IPS DF 6.9 (cell line): ENCODE results near the gene FOXA3.

Source experiments
- DNase-seq: peaks from one replicate; pipeline ENCODE4 v3.0.0-alpha.2; 2013; ENCODE audit warnings: low read depth, low spot score
- H3K27ac ChIP-seq: one replicate; pipeline ENCODE4 v1.5.1; 2013; ENCODE audit warnings: low read length, control low read depth
- H3K27me3 ChIP-seq: 2 replicates; pipeline ENCODE4 v1.6.1; 2013; ENCODE audit warnings: mild to moderate bottlenecking, low read length; ENCODE audit not compliant: control insufficient read depth, insufficient read depth
- H3K36me3 ChIP-seq: 2 replicates; pipeline ENCODE4 v1.6.1; 2013; ENCODE audit warnings: low read length; ENCODE audit not compliant: control insufficient read depth, insufficient read depth
- H3K4me1 ChIP-seq: 2 replicates; pipeline ENCODE4 v1.6.1; 2013; ENCODE audit warnings: low read length; ENCODE audit not compliant: control insufficient read depth, insufficient read depth
- H3K4me3 ChIP-seq: 2 replicates; pipeline ENCODE4 v1.5.1; 2013; ENCODE audit warnings: mild to moderate bottlenecking, low read length
- H3K9me3 ChIP-seq: 2 replicates; pipeline ENCODE4 v1.6.1; 2013; ENCODE audit warnings: low read length, inconsistent platforms; ENCODE audit not compliant: control insufficient read depth, insufficient read depth
- WGBS: extraction: QIAGEN DNeasy Blood & Tissue Kit; methylation state at CpG from one replicate; pipeline ENCODE4 v1.1.7; 2013; ENCODE audit warnings: mixed read lengths, missing lambda C conversion rate; ENCODE audit not compliant: insufficient read length, insufficient coverage; 5-methylcytosine and 5-hydroxymethylcytosine counted together

FOXA3 gene

GRCh38 chr19:45828523-45828922 lies 35.6 kb upstream of the FOXA3 start:
- Histone ChIP-seq H3K27me3 (no peaks in the 10 kb centered on the region), H3K36me3 (peaks cover 57% of the 10 kb centered on the region)
- no CpG with 5 or more reads among the region's 9 CpGs for WGBS

DNA sequence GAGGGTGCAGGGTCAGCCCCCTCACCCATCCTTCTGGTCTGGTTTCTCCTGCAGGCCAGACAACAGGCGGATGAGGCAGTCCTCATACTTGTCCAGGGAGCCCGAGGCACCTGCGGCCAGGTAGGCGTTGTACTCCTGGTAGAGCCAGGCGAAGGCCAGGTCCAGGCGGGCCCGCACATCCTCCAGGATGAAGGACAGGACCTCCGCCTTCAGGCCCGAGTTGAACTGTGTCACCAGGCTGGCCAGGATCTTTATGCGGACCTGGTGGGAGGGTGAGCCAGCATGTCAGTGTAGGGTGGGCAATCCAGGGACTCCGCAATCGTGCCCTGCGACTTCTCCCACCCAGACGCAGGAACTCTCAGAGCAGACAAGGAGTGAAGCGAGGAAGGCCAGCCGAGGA lies 35.2 kb upstream of the FOXA3 start:
- Histone ChIP-seq H3K27ac (no peak overlapping the region), H3K27me3 (no peaks in the 10 kb centered on the region), H3K9me3 (no peaks in the 10 kb centered on the region), H3K4me3 (no peak overlapping the region), H3K4me1 (no peaks in the 10 kb centered on the region; the same call in 1 of the 2 replicates), H3K36me3 (peaks cover 57% of the 10 kb centered on the region)
- no peak for DNase-seq
- no CpG with 5 or more reads among the region's 16 CpGs for WGBS

More at GRCh38 chr19:45828523-45828922, 35.6 kb upstream of the FOXA3 start:
- DNase-seq: no peak
- no peaks in the 10 kb centered on the region; the same call in 1 of the 2 replicates for H3K4me1 ChIP-seq
- no peak overlapping the region for H3K27ac ChIP-seq
- H3K9me3 ChIP-seq: no peaks in the 10 kb centered on the region
- no peak overlapping the region for H3K4me3 ChIP-seq

- H3K4me1 ChIP-seq: no peaks in the 10 kb centered on the region; the same call in 1 of the 2 replicates
- H3K27ac ChIP-seq: no peak overlapping the region
- no peaks in the 10 kb centered on the region for H3K27me3 ChIP-seq
- DNase-seq: no peak
- no CpG with 5 or more reads among the region's 7 CpGs for WGBS
- H3K9me3 ChIP-seq: no peaks in the 10 kb centered on the region
- peaks cover 32% of the 10 kb centered on the region for H3K36me3 ChIP-seq
- H3K4me3 ChIP-seq: no peak overlapping the region
Measured at GRCh38 chr19:45834970-45835369, 29.2 kb upstream of the FOXA3 start.

DNA sequence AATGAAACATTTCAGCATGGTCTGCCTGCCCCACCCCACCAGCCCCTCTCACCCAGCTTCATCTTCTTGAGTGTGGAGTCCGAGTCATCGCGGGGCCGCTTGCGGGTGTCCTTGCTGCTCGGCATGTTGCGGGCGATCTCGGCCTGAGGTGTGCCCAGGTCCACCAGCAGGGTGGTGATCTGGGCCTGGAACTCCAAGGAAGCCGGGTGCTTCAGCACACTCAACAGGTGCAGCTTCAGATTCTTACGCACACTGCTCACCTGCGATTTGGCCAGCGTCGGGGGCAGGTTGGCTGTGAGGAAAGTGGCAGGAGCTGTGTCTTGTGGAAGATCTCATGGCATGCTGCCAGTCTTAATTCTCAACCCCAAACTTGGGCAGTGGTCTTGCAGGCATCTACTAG lies 21.9 kb upstream of the FOXA3 start:
- Histone ChIP-seq H3K27me3 (no peaks in the 10 kb centered on the region), H3K27ac (no peak overlapping the region), H3K36me3 (peaks cover 32% of the 10 kb centered on the region), H3K4me1 (no peaks in the 10 kb centered on the region), H3K4me3 (no peak overlapping the region), H3K9me3 (no peaks in the 10 kb centered on the region)
- no CpG with 5 or more reads among the region's 14 CpGs for WGBS
- no peak for DNase-seq

DNA sequence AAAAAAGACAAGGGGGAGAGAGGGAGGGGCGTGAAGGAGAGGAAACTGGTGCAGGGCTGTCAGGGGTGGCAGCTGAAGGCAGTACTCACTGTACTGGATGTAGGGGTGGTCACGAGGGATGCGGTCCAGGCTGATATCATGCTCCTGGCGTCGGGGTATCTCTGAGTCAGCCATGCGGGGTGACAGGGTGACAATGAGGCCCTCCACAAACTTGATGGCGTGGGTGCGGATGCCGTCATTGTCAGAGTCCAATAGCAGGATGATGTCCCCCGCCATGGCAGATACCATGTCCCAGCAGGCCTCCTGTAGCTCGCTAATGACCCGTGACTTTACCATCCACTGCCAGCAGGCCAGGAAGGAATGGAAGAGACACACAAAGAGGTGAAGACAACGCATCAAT lies 16.5 kb upstream of the FOXA3 start:
- Histone ChIP-seq H3K9me3 (no peaks in the 10 kb centered on the region), H3K27ac (no peak overlapping the region), H3K4me1 (no peaks in the 10 kb centered on the region), H3K4me3 (no peak overlapping the region), H3K36me3 (peaks cover 44% of the 10 kb centered on the region), H3K27me3 (no peaks in the 10 kb centered on the region)
- no CpG with 5 or more reads among the region's 13 CpGs for WGBS
- no peak for DNase-seq

GRCh38 chr19:45848922-45849321 lies 15.2 kb upstream of the FOXA3 start:
- H3K27ac ChIP-seq: no peak overlapping the region
- WGBS: no CpG with 5 or more reads among the region's 4 CpGs
- H3K36me3 ChIP-seq: peaks cover 42% of the 10 kb centered on the region
- no peak overlapping the region for H3K4me3 ChIP-seq
- DNase-seq: no peak
- H3K9me3 ChIP-seq: no peaks in the 10 kb centered on the region
- no peaks in the 10 kb centered on the region for H3K27me3 ChIP-seq
- H3K4me1 ChIP-seq: no peaks in the 10 kb centered on the region

- H3K36me3 ChIP-seq: peaks cover 47% of the 10 kb centered on the region
- no peaks in the 10 kb centered on the region for H3K4me1 ChIP-seq
- DNase-seq: no peak
- no peaks in the 10 kb centered on the region for H3K9me3 ChIP-seq
- H3K27me3 ChIP-seq: no peaks in the 10 kb centered on the region
- no peak overlapping the region for H3K4me3 ChIP-seq
- H3K27ac ChIP-seq: no peak overlapping the region
- WGBS: no CpG with 5 or more reads among the region's 10 CpGs
Measured at GRCh38 chr19:45852145-45852750, 11.9 kb upstream of the FOXA3 start.

DNA sequence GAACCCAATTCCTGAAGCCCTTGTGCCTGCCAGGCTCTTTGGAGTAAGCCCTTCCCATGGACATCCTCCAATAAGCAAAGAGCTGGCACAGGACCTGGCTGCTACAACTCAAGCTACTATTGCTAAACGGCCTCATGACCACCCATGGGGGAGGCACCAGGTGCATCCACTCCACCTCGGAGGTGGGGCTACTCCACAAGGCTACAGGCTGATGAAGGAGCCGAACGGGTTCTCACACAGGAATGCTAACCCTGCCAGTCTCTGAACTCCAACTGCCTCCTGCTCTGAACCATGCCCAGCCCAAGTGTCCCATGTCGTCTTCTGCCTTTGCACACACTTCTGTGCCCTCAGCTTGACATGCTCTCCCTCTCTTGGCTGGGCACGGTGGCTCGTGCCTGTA lies 11.1 kb upstream of the FOXA3 start:
- DNase-seq: no peak
- Histone ChIP-seq H3K27ac (no peak overlapping the region), H3K4me1 (no peaks in the 10 kb centered on the region), H3K4me3 (no peak overlapping the region), H3K27me3 (no peaks in the 10 kb centered on the region), H3K9me3 (no peaks in the 10 kb centered on the region), H3K36me3 (peaks cover 41% of the 10 kb centered on the region)
- no CpG with 5 or more reads among the region's 7 CpGs for whole genome bisulfite sequencing

DNA sequence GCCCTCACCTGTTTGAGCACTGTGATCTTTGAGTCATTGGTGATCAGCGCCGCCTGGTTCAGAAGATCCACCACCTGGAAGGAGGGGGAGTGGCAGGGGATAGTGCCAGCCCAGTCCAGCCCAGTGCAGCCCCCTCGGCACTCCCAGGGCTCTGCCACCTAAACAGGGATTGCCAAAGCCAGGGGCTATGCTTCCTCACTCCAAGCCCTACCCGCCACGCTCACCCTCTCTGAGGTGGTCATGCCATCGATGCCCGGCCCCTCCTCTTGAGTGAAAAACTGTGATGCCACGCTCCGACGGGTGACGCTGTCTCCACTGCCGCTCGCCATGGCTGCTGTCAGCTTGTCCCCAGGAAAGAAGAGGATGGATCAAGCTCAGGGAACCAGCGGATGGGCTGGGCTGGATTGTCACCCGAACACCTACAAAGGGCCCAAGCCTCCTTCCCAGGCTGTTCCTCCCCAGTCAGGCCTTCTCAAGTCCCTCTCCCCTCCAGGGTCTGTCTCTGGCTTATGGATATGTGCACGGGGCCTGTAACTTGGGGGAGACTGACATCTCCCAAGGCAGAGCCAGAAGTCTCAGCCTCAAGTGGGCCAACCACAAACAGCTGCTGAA lies 9.9 kb upstream of the FOXA3 start:
- H3K36me3 ChIP-seq: peaks cover 33% of the 10 kb centered on the region
- no peaks in the 10 kb centered on the region for H3K4me1 ChIP-seq
- H3K9me3 ChIP-seq: no peaks in the 10 kb centered on the region
- H3K27ac ChIP-seq: no peak overlapping the region
- DNase-seq: no peak
- WGBS: no CpG with 5 or more reads among the region's 16 CpGs
- H3K4me3 ChIP-seq: no peak overlapping the region
- H3K27me3 ChIP-seq: no peaks in the 10 kb centered on the region

DNA sequence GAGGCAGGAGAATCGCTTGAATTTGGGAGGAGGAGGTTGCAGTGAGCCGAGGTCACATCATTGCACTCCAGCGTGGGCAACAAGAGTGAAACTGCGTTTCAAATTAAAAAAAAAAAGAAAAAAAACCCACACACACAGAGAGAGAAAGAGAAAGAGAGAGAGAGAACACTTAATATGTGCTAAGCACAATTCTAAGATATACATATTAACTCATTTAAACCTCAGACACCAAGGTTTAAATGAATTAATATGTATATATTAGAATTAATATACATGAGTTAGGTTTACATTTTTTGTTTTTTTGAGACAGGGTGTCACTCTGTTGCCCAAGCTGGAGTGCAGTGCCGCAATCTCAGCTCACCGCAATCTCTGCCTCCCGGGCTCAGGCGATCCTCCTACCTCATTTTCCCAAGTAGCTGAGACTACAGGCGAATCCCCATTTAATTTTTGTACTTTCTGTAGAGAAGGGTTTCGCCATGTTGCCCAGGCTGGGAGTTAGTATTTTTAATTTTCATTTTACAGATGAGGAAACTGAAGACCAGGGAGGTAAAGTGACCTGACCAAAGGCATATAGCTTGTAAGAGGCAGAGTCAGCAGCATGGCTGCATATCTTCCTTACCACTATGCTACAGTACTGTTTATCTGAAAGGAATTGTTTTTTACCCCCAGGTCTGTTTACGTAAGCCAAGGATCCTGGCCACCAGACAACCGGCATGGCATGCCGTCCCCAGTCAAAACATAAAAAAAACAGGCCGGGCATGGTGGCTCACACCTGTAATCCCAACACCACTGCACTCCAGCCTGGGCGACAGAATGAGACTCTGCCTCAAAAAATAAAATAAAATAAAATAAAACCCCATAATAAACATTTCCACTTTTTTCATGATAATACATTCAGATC lies 3.5 kb upstream of the FOXA3 start:
- Histone ChIP-seq H3K36me3 (no peaks in the 10 kb centered on the region), H3K9me3 (no peaks in the 10 kb centered on the region), H3K27me3 (no peaks in the 10 kb centered on the region), H3K4me1 (no peaks in the 10 kb centered on the region), H3K27ac (no peak overlapping the region), H3K4me3 (no peak overlapping the region)
- no peak for DNase-seq
- WGBS: no CpG with 5 or more reads among the region's 15 CpGs
